WTC11 (cell line): ENCODE data around the gene TOX2. TPM values are rescaled to one million over a fixed set of nuclear protein-coding genes. Genes with fewer than 3 reads are reported as not detected.

ENCODE experiments used
- ATAC-seq: fragments of 200-7000 bp; cut with Tn5 transposase; 2 replicates; pipeline ENCODE4 v1.10.0; 2021; ENCODE audit warnings: mild to moderate bottlenecking, moderate library complexity
- CTCF ChIA-PET: fragments of 300-600 bp; sonication (Branson Sonifier 250); formaldehyde crosslinking; loops from one replicate; lab custom pipeline; 2021; ENCODE audit warnings: antibody characterized with exemption; lab: Charles Lee
- POLR2A ChIA-PET: fragments of 350-600 bp; sonication (Branson Sonifier 250); formaldehyde crosslinking; loops from one replicate; lab custom pipeline; 2021; ENCODE audit warnings: antibody characterized with exemption; lab: Charles Lee
- DNase-seq: peaks from one replicate; pipeline ENCODE4 v3.0.0; 2021; ENCODE audit warnings: low spot score
- H3K27ac Mint-ChIP-seq: 2 replicates; pipeline ENCODE4 v1.8.0; 2021; ENCODE audit warnings: mixed read lengths
- H3K27me3 Mint-ChIP-seq: 2 replicates; pipeline ENCODE4 v1.8.0; 2021; ENCODE audit warnings: low read depth, mild to moderate bottlenecking, moderate library complexity, mixed read lengths
- H3K36me3 Mint-ChIP-seq: 2 replicates; pipeline ENCODE4 v1.8.0; 2021; ENCODE audit warnings: mixed read lengths
- H3K4me1 Mint-ChIP-seq: 2 replicates; pipeline ENCODE4 v1.8.0; 2022; ENCODE audit warnings: mixed read lengths
- H3K4me3 Mint-ChIP-seq: 2 replicates; pipeline ENCODE4 v1.8.0; 2021; ENCODE audit warnings: mild to moderate bottlenecking, moderate library complexity, mixed read lengths
- H3K9me3 Mint-ChIP-seq: 2 replicates; pipeline ENCODE4 v1.8.0; 2021; ENCODE audit warnings: mixed read lengths
- ATF1 ChIP-seq: sonication (generic); formaldehyde crosslinking; IDR thresholded peaks from 2 replicates; pipeline ENCODE4 v1.8.1; 2023; ENCODE audit warnings: mild to moderate bottlenecking, moderate library complexity, missing genetic modification reagents
- CDX4 ChIP-seq: fragments of 250-450 bp; sonication (Bioruptor Pico); IDR thresholded peaks from 2 replicates; pipeline ENCODE4 v1.9.0; 2021; ENCODE audit warnings: moderate library complexity, mild to moderate bottlenecking, inconsistent platforms, borderline replicate concordance
- E2F4 ChIP-seq: sonication (generic); formaldehyde crosslinking; IDR thresholded peaks from 2 replicates; pipeline ENCODE4 v1.8.1; 2022; ENCODE audit warnings: low read depth, mild to moderate bottlenecking, moderate library complexity, missing genetic modification reagents, borderline replicate concordance
- E2F5 ChIP-seq: sonication (generic); formaldehyde crosslinking; IDR thresholded peaks from 2 replicates; pipeline ENCODE4 v1.8.1; 2022; ENCODE audit warnings: mild to moderate bottlenecking, moderate library complexity, missing genetic modification reagents
- EMX1 ChIP-seq: fragments of 250-450 bp; sonication (Bioruptor Pico); IDR thresholded peaks from 2 replicates; pipeline ENCODE4 v1.8.0; 2021; ENCODE audit warnings: mild to moderate bottlenecking
- ETV6 ChIP-seq: sonication (generic); formaldehyde crosslinking; IDR thresholded peaks from 2 replicates; pipeline ENCODE4 v1.8.1; 2022; ENCODE audit warnings: mild to moderate bottlenecking, missing genetic modification reagents
- FOXJ3 ChIP-seq: sonication (generic); formaldehyde crosslinking; IDR thresholded peaks from 2 replicates; pipeline ENCODE4 v1.9.0; 2021; ENCODE audit warnings: missing genetic modification reagents, mild to moderate bottlenecking, borderline replicate concordance
- GRHL2 ChIP-seq: fragments of 250-450 bp; sonication (Bioruptor Pico); IDR thresholded peaks from 2 replicates; pipeline ENCODE4 v1.8.0; 2022; ENCODE audit warnings: mild to moderate bottlenecking, moderate library complexity; ENCODE audit not compliant: insufficient replicate concordance, severe bottlenecking
- HMGXB4 ChIP-seq: sonication (generic); formaldehyde crosslinking; IDR thresholded peaks from 2 replicates; pipeline ENCODE4 v1.8.1; 2023; ENCODE audit warnings: mild to moderate bottlenecking, moderate library complexity, missing genetic modification reagents
- JUN ChIP-seq: sonication (generic); formaldehyde crosslinking; IDR thresholded peaks from 2 replicates; pipeline ENCODE4 v1.8.0; 2023; ENCODE audit warnings: mild to moderate bottlenecking, missing genetic modification reagents
- KAT7 ChIP-seq: sonication (generic); formaldehyde crosslinking; IDR thresholded peaks from 2 replicates; pipeline ENCODE4 v1.8.1; 2023; ENCODE audit warnings: missing genetic modification reagents, mild to moderate bottlenecking, borderline replicate concordance
- MXD4 ChIP-seq: fragments of 250-450 bp; sonication (Bioruptor Pico); IDR thresholded peaks from 2 replicates; pipeline ENCODE4 v1.8.0; 2021; ENCODE audit warnings: mild to moderate bottlenecking, moderate library complexity, borderline replicate concordance
- NFE2L1 ChIP-seq: sonication (generic); formaldehyde crosslinking; IDR thresholded peaks from 2 replicates; pipeline ENCODE4 v1.8.1; 2023; ENCODE audit warnings: missing genetic modification reagents
- NR1H2 ChIP-seq: sonication (generic); formaldehyde crosslinking; IDR thresholded peaks from 2 replicates; pipeline ENCODE4 v1.9.0; 2021; ENCODE audit warnings: mild to moderate bottlenecking, moderate library complexity, missing genetic modification reagents
- NR3C1 ChIP-seq: sonication (generic); formaldehyde crosslinking; conservative IDR thresholded peaks from 2 replicates; pipeline ENCODE4 v1.8.1; 2023; ENCODE audit warnings: low read depth, mild to moderate bottlenecking, missing genetic modification reagents
- PRDM15 ChIP-seq: sonication (generic); formaldehyde crosslinking; IDR thresholded peaks from 2 replicates; pipeline ENCODE4 v1.8.0; 2022; ENCODE audit warnings: missing genetic modification reagents
- STAT6 ChIP-seq: sonication (generic); formaldehyde crosslinking; conservative IDR thresholded peaks from 2 replicates; pipeline ENCODE4 v1.8.1; 2023; ENCODE audit warnings: mild to moderate bottlenecking, low read depth, missing genetic modification reagents, moderate library complexity
- USF1 ChIP-seq: sonication (generic); formaldehyde crosslinking; IDR thresholded peaks from 2 replicates; pipeline ENCODE4 v1.8.0; 2022; ENCODE audit warnings: mild to moderate bottlenecking, missing genetic modification reagents
- ZNF425 ChIP-seq: fragments of 250-450 bp; sonication (Bioruptor Pico); conservative IDR thresholded peaks from 2 replicates; pipeline ENCODE4 v1.9.0; 2021; ENCODE audit warnings: mild to moderate bottlenecking
- ZNF671 ChIP-seq: fragments of 250-450 bp; sonication (Bioruptor Pico); IDR thresholded peaks from 2 replicates; pipeline ENCODE4 v1.8.0; 2021; ENCODE audit warnings: mild to moderate bottlenecking
- total RNA-seq: library from RNA; stranded (reverse); gene quantifications from 3 replicates; pipeline ENCODE4 v1.2.3, GENCODE V29; 2021

Gene TOX2
- total RNA-seq, 1 experiment from 2014 or later, result 3.4 TPM

- TF ChIP-seq NR1H2 (CRISPR knock-in tag), result no peak
- no peak for TF ChIP-seq NFE2L1 (CRISPR knock-in tag)
- no peak for TF ChIP-seq CDX4 (CRISPR knock-in tag)
Measured at GRCh38 chr20:44033344-44033743, 118.7 kb downstream of the TOX2 start (continued).

GRCh38 chr20:44033873-44034272 is 119.2 kb downstream of the TOX2 start:
- H3K36me3 Mint-ChIP-seq, result no peaks in the 10 kb centered on the region
- CTCF ChIA-PET, result no interaction called here
- TF ChIP-seq MXD4 (CRISPR knock-in tag), result no peak
- TF ChIP-seq ZNF671, result no peak
- no peak for TF ChIP-seq ATF1 (CRISPR knock-in tag)
- TF ChIP-seq USF1 (CRISPR knock-in tag), result no peak
- TF ChIP-seq KAT7 (CRISPR knock-in tag), result no peak
- TF ChIP-seq PRDM15 (CRISPR knock-in tag), result no peak
- TF ChIP-seq JUN (CRISPR knock-in tag), result no peak
- no peak for TF ChIP-seq ZNF425 (CRISPR knock-in tag)
- no peak for TF ChIP-seq E2F5 (CRISPR knock-in tag)
- no peak for TF ChIP-seq ETV6
- no peak for TF ChIP-seq HMGXB4 (CRISPR knock-in tag)
- no peak for TF ChIP-seq GRHL2 (CRISPR knock-in tag)
- TF ChIP-seq NR3C1 (CRISPR knock-in tag), result no peak
- TF ChIP-seq STAT6 (CRISPR knock-in tag), result no peak
- TF ChIP-seq EMX1, result no peak
- no peak for TF ChIP-seq FOXJ3 (CRISPR knock-in tag)
- no peak for TF ChIP-seq E2F4 (CRISPR knock-in tag)

More at GRCh38 chr20:44033873-44034272, 119.2 kb downstream of the TOX2 start:
- Mint-ChIP-seq H3K9me3 (peaks cover 4% of the 10 kb centered on the region; the same call in 1 of the 2 replicates), H3K27ac (no peak overlapping the region), H3K4me1 (peaks cover 7% of the 10 kb centered on the region; the same call in 1 of the 2 replicates), H3K4me3 (no peak overlapping the region), H3K27me3 (peaks cover 2% of the 10 kb centered on the region; the same call in 1 of the 2 replicates)
- no peak for ATAC-seq
- POLR2A ChIA-PET, result no interaction called here
- DNase-seq, result no peak
